AG08395 (cell line): ENCODE measurements around the gene OXA1L.
"Not testable (repeated sequence)": the region's sequence is repeated elsewhere in the genome, so short reads cannot be mapped to it uniquely, and the experiment has no call there.

ENCODE experiments used
- DNase-seq: peaks from one replicate; pipeline ENCODE4 v3.0.0; 2012; ENCODE audit warnings: mixed read lengths, low spot score

OXA1L gene

DNA sequence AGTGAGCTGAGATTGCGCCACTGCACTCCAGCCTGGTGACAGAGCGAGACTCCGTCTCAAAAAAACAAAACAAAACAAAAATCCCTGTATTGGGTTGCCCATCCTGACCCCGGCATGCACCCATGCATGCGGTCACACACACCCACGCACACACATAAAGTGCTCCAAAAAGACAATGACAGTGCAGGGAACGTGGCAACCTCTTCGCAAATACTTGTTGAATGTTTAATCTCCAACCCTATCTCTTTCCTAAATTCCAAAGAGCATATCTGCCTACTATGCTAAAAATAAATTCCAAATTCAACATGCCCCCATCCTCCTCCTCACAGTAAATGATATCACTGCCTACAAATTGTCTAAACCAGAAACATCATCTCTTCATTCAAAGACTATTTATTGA lies 35.2 kb downstream of the OXA1L start:
- no peak for DNase-seq

DNA sequence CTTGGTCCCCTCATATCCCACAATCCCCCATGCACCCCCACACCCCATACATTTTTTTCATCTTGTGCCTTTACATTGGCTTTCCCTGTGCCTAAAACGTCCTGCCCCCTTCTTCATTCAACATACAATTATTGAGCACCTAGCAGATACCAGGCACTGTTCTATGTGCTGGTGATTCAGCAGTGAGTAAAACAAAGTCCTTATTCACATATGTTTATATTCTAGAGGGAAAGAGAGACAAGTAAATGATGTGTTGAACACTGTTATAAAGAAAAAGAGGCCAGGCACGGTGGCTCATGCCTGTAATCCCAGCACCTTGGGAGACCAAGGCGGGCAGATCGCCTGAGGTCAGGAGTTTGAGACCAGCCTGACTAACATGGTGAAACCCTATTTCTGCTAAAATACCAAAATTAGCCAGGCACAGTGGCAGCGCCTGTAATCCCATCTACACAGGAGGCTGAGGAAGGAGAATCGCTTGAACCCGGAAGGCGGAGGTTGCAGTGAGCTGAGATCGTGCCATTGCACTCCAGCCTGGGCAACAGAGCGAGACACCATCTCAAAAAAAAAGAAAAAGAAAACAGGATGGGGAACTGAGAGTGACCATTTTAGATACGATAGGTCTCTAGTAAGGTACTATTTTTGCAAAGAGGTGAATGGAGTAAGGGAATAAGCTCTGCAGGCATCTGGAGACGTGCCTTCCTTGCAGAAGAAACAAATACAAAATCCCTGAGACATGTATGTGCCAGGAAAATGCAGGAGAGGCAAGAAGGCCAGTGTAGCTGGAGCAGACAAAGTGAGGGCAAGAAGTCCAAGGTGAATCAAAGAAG lies 36.6 kb downstream of the OXA1L start:
- no peak for DNase-seq

DNA sequence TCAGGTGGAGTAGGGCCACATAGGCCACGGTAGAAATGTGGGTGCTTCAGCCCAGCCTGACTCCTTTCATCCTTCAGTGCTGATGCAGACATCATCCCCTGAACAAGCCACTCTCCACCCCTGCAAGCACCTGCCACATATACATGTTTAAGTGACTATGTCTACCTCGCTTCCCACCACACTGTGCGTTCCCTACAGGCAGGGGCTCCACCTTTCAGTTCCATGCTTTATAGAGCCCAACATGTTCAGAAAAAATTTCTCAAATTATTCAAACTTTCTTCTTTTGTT lies 37.1 kb downstream of the OXA1L start:
- no peak for DNase-seq

GRCh38 chr14:22805235-22805634 lies 38.7 kb downstream of the OXA1L start:
- DNase-seq = not testable (repeated sequence)

- DNase-seq = no peak
These were observed 41.1 kb downstream of the OXA1L start for GRCh38 chr14:22807432-22808087.

DNA sequence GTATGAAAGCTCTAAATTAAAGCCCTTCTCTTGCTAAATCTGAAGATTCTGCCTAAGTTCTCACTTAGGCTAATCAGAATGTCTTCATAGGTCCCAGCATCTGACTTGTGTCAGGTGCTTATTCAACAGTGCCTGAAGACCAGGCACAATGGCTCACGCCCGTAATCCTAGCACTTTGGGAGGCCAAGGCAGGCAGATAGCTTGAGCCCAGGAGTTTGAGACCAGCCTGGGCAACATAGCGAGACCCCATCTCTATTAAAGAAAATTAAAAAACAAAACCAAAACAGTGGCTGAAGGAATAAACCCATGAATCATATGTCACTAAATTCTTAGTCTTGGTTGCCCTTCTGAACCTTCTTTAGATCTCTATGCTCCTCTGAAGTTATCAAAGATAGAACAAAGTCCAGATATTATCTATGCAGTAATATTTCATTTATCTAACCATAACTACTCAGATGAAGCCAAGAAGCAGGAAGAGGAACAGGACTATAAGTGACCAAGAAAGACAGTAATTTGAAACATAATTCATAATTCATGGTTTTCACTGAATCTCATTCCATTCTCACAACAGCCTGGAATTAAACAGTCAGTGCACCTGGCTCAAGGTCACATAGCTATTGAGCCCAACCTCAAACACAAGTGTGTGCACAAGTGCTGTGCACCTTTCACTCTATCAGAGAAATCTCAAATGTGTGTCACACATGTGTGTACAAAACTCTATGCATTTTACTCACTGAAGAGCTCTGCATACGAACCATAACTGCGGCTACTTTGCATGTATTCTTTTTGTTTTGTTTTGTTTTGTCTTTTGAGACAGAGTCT lies 42.1 kb downstream of the OXA1L start:
- DNase-seq = no peak

DNA sequence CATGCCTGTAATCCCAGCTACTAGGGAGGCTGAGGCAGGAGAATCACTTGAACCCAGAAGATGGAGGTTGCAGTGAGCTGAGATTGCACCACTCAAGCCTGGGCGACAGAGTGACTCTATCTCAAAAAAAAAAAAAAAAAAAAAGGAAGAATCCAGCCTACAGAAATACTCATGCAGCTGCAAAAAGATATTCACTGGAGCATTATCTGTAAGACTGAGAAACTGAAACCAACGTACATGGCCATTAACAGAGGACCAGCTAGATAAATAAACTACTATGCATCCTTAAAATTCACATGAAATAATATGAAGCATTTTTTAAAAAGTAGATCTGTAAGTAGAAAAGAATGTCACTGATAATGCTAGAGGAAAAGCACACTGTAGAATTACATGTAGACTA lies 45.2 kb downstream of the OXA1L start:
- DNase-seq = no peak

- no peak for DNase-seq
These were observed 46.3 kb downstream of the OXA1L start for GRCh38 chr14:22812744-22813143.

DNA sequence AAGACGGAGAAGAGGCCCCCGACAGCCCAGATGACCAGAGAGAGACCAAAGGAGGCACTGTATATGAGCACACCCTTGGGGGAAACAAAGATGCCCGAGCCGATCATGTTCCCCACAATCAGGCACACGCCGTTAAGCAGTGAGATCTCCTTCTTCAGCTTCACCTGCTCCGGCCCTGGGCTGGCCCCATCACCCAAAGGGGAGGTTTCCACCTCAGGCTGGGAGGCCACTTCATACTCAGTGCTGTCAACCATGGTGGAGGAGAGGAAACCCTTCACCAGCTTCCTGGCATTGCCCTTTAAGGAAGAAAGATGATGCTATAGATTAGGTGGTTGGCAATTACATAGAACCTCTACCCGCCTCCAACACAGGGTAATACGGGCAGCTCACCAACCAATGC lies 46.7 kb downstream of the OXA1L start:
- DNase-seq = no peak

DNA sequence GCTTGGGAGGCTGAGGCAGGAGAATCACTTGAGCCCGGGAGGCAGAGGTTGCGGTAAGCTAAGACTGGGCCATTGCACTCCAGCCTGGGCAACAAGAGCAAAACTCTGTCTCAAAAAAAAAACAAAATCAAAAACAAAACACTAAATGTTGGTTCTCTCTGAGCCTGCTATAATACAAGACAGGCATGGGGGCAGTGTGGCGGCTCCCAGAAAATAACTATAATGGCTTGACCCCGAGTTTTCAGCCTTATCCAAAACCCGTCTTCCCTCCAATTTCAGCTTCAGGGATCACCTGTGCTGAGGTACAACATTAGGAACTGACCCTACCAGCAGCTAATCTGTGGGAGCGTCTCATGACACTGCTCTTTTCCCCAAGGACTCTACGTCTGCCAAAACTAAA lies 47.9 kb downstream of the OXA1L start:
- no peak for DNase-seq

DNA sequence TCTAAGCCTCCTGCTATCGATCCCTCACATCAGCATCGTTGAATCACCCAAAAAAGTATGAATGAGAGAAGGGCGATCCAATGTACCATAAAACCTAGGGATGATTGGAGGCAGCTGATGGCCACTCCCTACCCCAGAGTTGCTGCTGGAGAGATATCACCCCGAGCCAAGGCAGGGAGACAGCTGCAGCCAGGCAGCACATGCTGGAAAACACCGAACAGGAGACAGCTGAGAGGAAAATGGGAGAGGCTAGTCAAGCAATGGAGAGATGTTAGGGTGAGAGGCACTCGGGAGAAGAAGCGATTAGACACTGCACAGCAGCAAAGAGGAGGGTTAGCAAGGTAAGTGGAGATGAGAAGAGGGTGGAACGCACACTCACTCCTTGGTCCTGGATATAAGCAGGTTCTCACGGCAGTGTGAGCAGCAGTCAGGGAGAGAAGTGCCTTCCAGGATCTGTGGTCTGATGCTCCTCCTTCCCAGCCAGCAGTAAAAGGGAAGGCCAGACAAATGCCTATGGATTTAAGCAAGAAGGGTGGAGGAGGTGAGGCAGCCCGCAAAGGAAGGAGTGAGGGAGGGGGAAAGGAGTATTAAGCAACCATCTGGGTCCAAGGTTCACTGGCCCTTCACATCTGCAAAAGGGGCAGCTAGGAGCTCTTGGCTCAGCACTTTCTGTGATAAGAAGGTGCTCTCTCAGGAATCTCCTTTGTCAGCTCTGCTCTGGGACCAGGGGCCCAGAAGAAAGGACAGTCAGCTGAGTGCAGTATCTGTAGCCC lies 48.6 kb downstream of the OXA1L start, which contains the start of gene SLC7A7:
TSS of gene SLC7A7 (minus strand) at position 495 of the 773 bp plus-strand sequence. CDS start 2,037 bp downstream, outside the sequence.
- DNase-seq = no peak

- peak; percentile 75 for DNase-seq
These were observed 52.9 kb downstream of the OXA1L start for GRCh38 chr14:22819151-22819988.

- no peak for DNase-seq
These were observed 54.2 kb downstream of the OXA1L start for GRCh38 chr14:22820731-22821130.

DNA sequence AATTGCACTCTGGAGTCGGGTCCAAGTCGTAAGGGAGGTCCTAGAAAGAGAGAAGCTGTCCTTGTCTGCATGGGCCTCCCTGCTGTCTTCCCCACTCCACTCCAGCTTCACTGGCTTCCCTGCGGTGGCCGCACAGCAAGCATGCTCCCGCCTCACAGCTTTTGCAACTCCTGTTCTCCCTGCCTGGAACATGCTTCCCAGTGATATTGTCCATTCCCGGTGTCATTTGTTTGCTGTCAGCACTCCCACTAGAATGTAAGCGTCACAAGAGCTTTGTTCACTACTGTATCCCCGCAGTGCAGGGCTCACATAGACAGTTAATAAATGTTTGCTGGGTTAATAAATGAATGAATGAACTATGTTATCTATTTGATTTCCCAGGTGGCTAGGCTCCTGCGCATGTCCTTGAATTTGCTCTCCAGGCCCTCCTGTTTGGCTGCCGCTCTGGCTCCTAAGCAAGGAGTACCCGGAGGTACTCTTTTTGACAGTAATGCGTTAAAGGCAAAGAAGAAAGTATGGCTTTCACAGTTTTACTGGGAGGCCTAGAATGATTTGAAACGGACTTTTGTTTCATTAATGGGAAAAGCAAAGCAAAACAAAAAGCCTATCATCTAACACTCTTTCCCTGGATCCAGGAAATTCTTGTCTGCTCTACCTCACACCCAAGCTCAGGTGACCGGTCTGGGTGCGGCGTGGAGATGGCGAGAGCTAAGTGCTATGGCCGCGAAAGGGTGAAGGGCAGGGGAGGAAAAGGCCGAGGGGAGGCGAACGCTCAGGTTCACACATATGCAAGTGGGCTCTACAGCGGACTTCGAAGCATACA lies 54.9 kb downstream of the OXA1L start:
- DNase-seq = no peak

DNA sequence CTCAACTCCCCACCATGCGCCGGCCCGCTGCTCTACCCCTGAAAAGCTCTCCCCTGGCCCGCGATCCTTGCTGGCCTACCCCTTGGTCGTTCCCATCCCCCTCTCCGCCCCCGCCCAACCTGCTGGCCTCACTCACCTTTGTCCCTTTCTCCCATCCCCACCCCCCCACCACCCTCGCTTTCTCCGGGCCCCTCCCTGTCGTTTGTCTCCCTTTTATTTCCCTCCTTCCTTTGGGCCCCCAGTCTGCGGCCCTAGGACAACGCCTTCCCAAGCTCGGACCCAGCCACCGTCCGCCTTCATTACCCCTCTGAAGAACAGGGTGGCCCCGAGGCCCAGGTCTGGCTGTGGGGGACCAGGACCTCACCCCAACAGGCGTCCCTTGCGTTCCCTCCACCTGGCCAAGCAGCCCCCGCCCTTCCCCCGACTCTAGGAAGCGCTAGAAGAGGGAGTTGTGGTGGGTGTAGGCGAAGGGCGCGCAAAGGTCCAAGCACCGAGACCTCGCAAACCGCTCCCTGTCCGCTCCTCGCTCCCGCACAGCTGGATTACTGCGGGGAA lies 55.6 kb downstream of the OXA1L start:
- no peak for DNase-seq
